Measurements from ENCODE around the gene PFKFB1.

PFKFB1 gene

GRCh38 chrX:54994099-54994498 lies at the start of gene PFKFB1:
Gene PFKFB1, minus strand, starts transcription at chrX:54994188. Its CDS starts 181 bp downstream, at chrX:54994007.
- no peak within 1 kb of the TSS for H3K4me3 ChIP-seq (ENCODE audit: low read depth, low read length)

GRCh38 chrX:55041514-55041913 lies 47.5 kb upstream of the PFKFB1 start:
- TF ChIP-seq CTCF (IDR thresholded peaks at IDR 0.05; ENCODE audit: low read depth, low read length, missing control alignments): no peak
- no peak for DNase-seq (ENCODE audit: low read depth)
- in situ Hi-C loops (cut with HindIII; ENCODE audit: low sequenced_read_pairs): no loop called here
- no peak overlapping the region for H3K4me3 ChIP-seq (ENCODE audit: low read depth, low read length)

More at GRCh38 chrX:54994099-54994498, at the start of gene PFKFB1:
- TF ChIP-seq CTCF (IDR thresholded peaks at IDR 0.05; ENCODE audit: low read depth, low read length, missing control alignments): no peak
- DNase-seq (ENCODE audit: low read depth): no peak
- in situ Hi-C loops (cut with HindIII; ENCODE audit: low sequenced_read_pairs): no loop called here

- in situ Hi-C loops (cut with HindIII; ENCODE audit: low sequenced_read_pairs): no loop called here
Observed at GRCh38 chrX:55039471-55039870, 45.5 kb upstream of the PFKFB1 start.

GRCh38 chrX:55033429-55033828 lies 39.4 kb upstream of the PFKFB1 start:
- TF ChIP-seq CTCF (IDR thresholded peaks at IDR 0.05; ENCODE audit: low read depth, low read length, missing control alignments): no peak
- no peak for DNase-seq (ENCODE audit: low read depth)
- H3K4me3 ChIP-seq (ENCODE audit: low read depth, low read length): no peak overlapping the region
- in situ Hi-C loops (cut with HindIII; ENCODE audit: low sequenced_read_pairs): no loop called here

More at GRCh38 chrX:55039471-55039870, 45.5 kb upstream of the PFKFB1 start:
- no peak for DNase-seq (ENCODE audit: low read depth)
- H3K4me3 ChIP-seq (ENCODE audit: low read depth, low read length): no peak overlapping the region
- TF ChIP-seq CTCF (IDR thresholded peaks at IDR 0.05; ENCODE audit: low read depth, low read length, missing control alignments): no peak

GRCh38 chrX:55030271-55031205 lies 36.5 kb upstream of the PFKFB1 start, which contains the start of gene ALAS2:
Gene ALAS2, minus strand, starts transcription at chrX:55030977. Its CDS starts 4,977 bp downstream, at chrX:55026000.
- in situ Hi-C loops (cut with HindIII; ENCODE audit: low sequenced_read_pairs): no loop called here
- DNase-seq (ENCODE audit: low read depth): no peak
- no peak for TF ChIP-seq CTCF (IDR thresholded peaks at IDR 0.05; ENCODE audit: low read depth, low read length, missing control alignments)
- no peak within 1 kb of the TSS for H3K4me3 ChIP-seq (ENCODE audit: low read depth, low read length)

GRCh38 chrX:55029291-55029690 lies 35.3 kb upstream of the PFKFB1 start:
- H3K4me3 ChIP-seq (ENCODE audit: low read depth, low read length): no peak overlapping the region
- no peak for DNase-seq (ENCODE audit: low read depth)
- no peak for TF ChIP-seq CTCF (IDR thresholded peaks at IDR 0.05; ENCODE audit: low read depth, low read length, missing control alignments)
- in situ Hi-C loops (cut with HindIII; ENCODE audit: low sequenced_read_pairs): no loop called here

Measured in astrocyte of the cerebellum (primary cell).